Upper lobe of left lung (tissue), 6 donors: ENCODE results near the gene SLC35A3. TPM values are rescaled to one million over a fixed set of nuclear protein-coding genes. Genes with fewer than 3 reads are reported as not detected.

ENCODE experiments used
- ATAC-seq, 2 donors: fragments of 200-7000 bp; cut with Tn5 transposase; one replicate each; pipeline ENCODE4 v1.9.1; 2022; ENCODE audit warnings: mild to moderate bottlenecking in 2 of 2, moderate library complexity in 2 of 2; ENCODE audit not compliant: low FRiP score in 2 of 2
- DNase-seq, 2 donors: peaks; one replicate each; pipeline ENCODE4 v3.0.0-alpha.2; 2019 to 2020
- H3K27ac ChIP-seq, 4 donors: fragments of 200-600 bp; sonication (generic); one replicate each; pipeline ENCODE4 v1.5.1; 2016 to 2019
- H3K27me3 ChIP-seq, 4 donors: fragments of 200-600 bp; sonication (generic); one replicate each; pipeline ENCODE4 v1.5.1; 2017 to 2019
- H3K36me3 ChIP-seq, 4 donors: fragments of 200-600 bp; sonication (generic); one replicate each; pipeline ENCODE4 v1.5.1; 2016 to 2019
- H3K4me1 ChIP-seq, 4 donors: fragments of 200-600 bp; sonication (generic); one replicate each; pipeline ENCODE4 v1.5.1; 2018 to 2019
- H3K4me3 ChIP-seq, 4 donors: fragments of 200-600 bp; sonication (generic); one replicate each; pipeline ENCODE4 v1.5.1; 2017 to 2019; ENCODE audit warnings: mild to moderate bottlenecking in 2 of 4, moderate library complexity in 1 of 4
- H3K9me3 ChIP-seq, 4 donors: fragments of 200-600 bp; sonication (generic); one replicate each; pipeline ENCODE4 v1.5.1; 2018 to 2019
- EP300 ChIP-seq, 4 donors: sonication (generic); formaldehyde crosslinking; IDR thresholded peaks; one replicate each; pipeline ENCODE4 v1.5.1; 2017; ENCODE audit warnings: antibody characterized with exemption in 4 of 4, control low read depth in 2 of 4
- POLR2A ChIP-seq, 4 donors: fragments of 450-650 bp; IDR thresholded peaks; one replicate each; pipeline ENCODE4 v1.5.1; 2016 to 2017; ENCODE audit warnings: antibody characterized with exemption in 4 of 4, mild to moderate bottlenecking in 2 of 4
- POLR2AphosphoS5 ChIP-seq, 2 donors: sonication (generic); formaldehyde crosslinking; IDR thresholded peaks; one replicate each; pipeline ENCODE4 v1.5.1; 2017; ENCODE audit warnings: antibody characterized with exemption in 2 of 2
- WGBS, 2 donors: methylation state at CpG; one replicate each; pipeline ENCODE4 v1.1.5; 2017 to 2018; 5-methylcytosine and 5-hydroxymethylcytosine counted together
- total RNA-seq, 6 donors: library from RNA; depleted of rRNA in 4 of 6; stranded (reverse); fragments of >200 nt in 4 of 6; gene quantifications; one replicate each; pipeline versions ENCODE4 v1.1.0 to v1.2.1, GENCODE V29; 2016 to 2021
- TF ChIP-seq, protein P1 (sequence below), 6 experiments: fragments of 450-650 bp in 4 of 6; fragments of 200-600 bp in 2 of 6; sonication (generic) in 2 of 6; IDR thresholded peaks; one replicate each; pipeline ENCODE4 v1.5.1; 2016 to 2019; ENCODE audit warnings: antibody characterized with exemption in 6 of 6
- donor health status: DM: no; HTN: no; CAD: no; lungs with moderate emphysema.
- donor health status: DM: no; HTN: yes; CAD: no; lungs with severe emphysema.

Gene SLC35A3
- total RNA-seq, 6 donors from 2014 or later: 19.9 to 49.7 (median 25.2) TPM

DNA sequence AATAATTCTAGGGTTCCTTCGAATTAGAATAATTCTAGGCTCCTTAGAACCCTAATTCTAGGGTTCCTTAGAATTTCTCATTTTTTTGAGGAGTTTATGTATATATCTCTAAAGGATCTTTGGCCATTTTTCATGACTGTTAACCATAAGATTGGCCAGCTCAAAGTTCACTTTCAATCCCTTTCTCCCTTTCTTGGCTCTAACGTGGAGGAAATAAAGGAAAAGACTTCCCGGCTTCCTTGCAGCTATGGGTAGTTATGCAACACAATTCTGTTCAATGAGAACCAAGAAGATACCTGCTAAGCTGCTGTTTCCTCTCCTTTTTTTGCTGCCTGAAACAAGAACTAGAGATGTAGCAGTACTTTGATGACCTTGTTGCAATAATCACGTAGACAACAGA, 27.2 kb downstream of the SLC35A3 start:
- no peak for ATAC-seq
- Histone ChIP-seq H3K27me3 (no peaks in the 10 kb centered on the region), H3K9me3 (peaks cover 2 to 7% (median 5%) of the 10 kb centered on the region in 4 donors), H3K27ac (no peak overlapping the region), H3K4me3 (no peak overlapping the region), H3K4me1 (no peaks in the 10 kb centered on the region), H3K36me3 (peaks cover 0 to 18% (median 0%) of the 10 kb centered on the region in 4 donors)
- no peak for DNase-seq
- 91 to 92% methylated on average over 4 of the region's 4 CpGs for WGBS, 2 donors
- TF ChIP-seq EP300 (IDR thresholded peaks at IDR 0.05): no peak
- TF ChIP-seq, protein P1, sequence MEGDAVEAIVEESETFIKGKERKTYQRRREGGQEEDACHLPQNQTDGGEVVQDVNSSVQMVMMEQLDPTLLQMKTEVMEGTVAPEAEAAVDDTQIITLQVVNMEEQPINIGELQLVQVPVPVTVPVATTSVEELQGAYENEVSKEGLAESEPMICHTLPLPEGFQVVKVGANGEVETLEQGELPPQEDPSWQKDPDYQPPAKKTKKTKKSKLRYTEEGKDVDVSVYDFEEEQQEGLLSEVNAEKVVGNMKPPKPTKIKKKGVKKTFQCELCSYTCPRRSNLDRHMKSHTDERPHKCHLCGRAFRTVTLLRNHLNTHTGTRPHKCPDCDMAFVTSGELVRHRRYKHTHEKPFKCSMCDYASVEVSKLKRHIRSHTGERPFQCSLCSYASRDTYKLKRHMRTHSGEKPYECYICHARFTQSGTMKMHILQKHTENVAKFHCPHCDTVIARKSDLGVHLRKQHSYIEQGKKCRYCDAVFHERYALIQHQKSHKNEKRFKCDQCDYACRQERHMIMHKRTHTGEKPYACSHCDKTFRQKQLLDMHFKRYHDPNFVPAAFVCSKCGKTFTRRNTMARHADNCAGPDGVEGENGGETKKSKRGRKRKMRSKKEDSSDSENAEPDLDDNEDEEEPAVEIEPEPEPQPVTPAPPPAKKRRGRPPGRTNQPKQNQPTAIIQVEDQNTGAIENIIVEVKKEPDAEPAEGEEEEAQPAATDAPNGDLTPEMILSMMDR (IDR thresholded peaks at IDR 0.05): no peak

DNA sequence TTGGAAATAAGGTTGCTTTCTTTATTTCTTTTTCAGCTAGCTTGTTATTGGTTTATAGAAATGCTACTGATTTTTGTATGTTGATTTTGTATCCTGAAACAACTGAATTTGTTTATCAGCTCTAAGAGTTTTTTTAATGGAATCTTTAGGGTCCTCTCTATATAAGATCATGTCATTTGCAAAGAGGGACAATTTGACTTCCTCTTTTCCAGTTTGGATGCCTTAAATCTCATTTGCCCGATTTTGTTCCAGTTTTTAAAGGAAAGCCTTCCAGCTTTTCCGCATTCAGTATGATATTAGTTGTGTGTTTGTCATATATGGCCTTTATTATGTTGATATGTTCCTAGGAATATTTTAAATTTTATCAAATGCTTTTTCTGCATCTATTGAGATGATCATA, 31.7 kb downstream of the SLC35A3 start:
- no peaks in the 10 kb centered on the region for H3K4me1 ChIP-seq

DNA sequence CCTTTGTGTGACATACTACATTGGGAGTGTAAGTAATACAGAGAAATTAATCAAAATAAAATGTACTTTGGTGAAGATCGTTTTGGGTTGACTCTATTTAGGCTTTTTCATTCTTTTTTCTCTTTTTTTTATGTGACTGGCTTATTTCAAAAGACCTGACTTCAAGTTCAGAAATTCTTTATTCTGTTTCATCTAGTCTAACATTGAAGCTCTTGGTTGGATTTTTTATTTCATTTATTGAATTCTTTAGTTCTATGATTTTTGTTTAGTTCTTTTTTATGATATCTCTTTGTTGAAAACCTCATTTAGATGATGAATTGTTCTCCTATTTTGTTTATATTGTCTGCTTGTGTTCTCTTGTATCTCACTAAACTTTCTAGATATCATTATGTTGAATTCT, 35.6 kb downstream of the SLC35A3 start:
- DNase-seq (no peak), ATAC-seq (no peak)
- no peak overlapping the region for H3K4me3 ChIP-seq
- no peak overlapping the region for H3K27ac ChIP-seq
- H3K9me3 ChIP-seq: no peaks in the 10 kb centered on the region
- H3K27me3 ChIP-seq: no peaks in the 10 kb centered on the region
- H3K4me1 ChIP-seq: no peaks in the 10 kb centered on the region
- peaks cover 0 to 22% (median 0%) of the 10 kb centered on the region in 4 donors for H3K36me3 ChIP-seq
- WGBS, 2 donors: 88 to 93% methylated on average over 1 of the region's 1 CpG
- TF ChIP-seq POLR2AphosphoS5 (IDR thresholded peaks at IDR 0.05): no peak
- TF ChIP-seq, protein P1 (IDR thresholded peaks at IDR 0.05): no peak
- no peak for TF ChIP-seq POLR2A (IDR thresholded peaks at IDR 0.05)
- TF ChIP-seq EP300 (IDR thresholded peaks at IDR 0.05): no peak

More for the DNA sequence above, 31.7 kb downstream of the SLC35A3 start:
- 94 to 98% methylated on average over 2 of the region's 2 CpGs for WGBS, 2 donors
- no peak overlapping the region for H3K4me3 ChIP-seq
- H3K9me3 ChIP-seq: no peaks in the 10 kb centered on the region
- no peaks in the 10 kb centered on the region for H3K27me3 ChIP-seq
- no peak overlapping the region for H3K27ac ChIP-seq
- no peak for ATAC-seq
- no peak for TF ChIP-seq EP300 (IDR thresholded peaks at IDR 0.05)
- TF ChIP-seq POLR2A (IDR thresholded peaks at IDR 0.05): no peak
- TF ChIP-seq, protein P1 (IDR thresholded peaks at IDR 0.05): no peak
- no peak for TF ChIP-seq POLR2AphosphoS5 (IDR thresholded peaks at IDR 0.05)
- H3K36me3 ChIP-seq: peaks cover 0 to 5% (median 0%) of the 10 kb centered on the region in 4 donors
- DNase-seq: no peak

DNA sequence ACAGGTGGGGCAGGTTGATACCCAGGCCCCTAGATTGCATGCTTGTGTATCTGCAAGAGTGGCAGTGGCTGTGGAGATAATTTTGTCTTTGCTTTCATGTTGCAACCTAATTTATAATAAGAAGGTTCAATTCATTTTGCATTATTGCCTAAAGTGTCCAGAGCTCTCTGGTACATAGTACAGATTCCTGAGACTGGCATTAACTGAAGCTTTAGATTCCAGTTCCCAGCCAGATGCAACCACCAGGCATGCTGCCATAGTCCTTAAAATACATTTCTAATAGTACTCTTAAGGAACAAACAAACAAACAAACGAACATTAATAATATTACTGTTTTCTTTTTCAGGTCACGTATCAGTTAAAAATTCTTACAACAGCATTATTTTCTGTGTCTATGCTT, 36.9 kb downstream of the SLC35A3 start:
- Histone ChIP-seq H3K9me3 (no peaks in the 10 kb centered on the region), H3K27me3 (no peaks in the 10 kb centered on the region), H3K4me1 (no peaks in the 10 kb centered on the region), H3K36me3 (peaks cover 0 to 28% (median 1%) of the 10 kb centered on the region in 4 donors), H3K4me3 (no peak overlapping the region), H3K27ac (no peak overlapping the region)
- 87% methylated on average over 2 of the region's 2 CpGs for WGBS, 2 donors
- DNase-seq (no peak), ATAC-seq (no peak)
- TF ChIP-seq EP300 (IDR thresholded peaks at IDR 0.05) (no peak), POLR2AphosphoS5 (IDR thresholded peaks at IDR 0.05) (no peak), POLR2A (IDR thresholded peaks at IDR 0.05) (no peak)
- TF ChIP-seq, protein P1 (IDR thresholded peaks at IDR 0.05): no peak

DNA sequence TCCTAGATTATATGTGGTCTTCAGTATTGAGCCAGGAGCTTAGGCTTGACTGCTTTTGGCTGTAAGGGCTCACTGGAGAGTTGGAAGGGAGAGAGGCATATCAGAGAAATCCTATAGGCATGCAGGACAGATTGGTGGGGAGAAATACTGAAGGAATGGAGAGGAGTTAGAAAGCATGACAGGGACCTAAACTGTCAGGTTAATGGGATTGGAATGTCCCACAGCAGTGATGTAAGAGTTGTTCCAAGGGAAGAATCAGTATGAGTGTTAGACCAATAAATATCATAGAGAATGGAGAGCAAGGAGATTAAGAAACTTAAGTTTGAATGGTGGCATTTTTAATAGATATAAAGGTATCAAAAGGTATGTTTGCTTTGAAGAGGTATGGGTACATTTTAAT, 39.7 kb downstream of the SLC35A3 start:
- TF ChIP-seq EP300 (IDR thresholded peaks at IDR 0.05) (no peak), POLR2A (IDR thresholded peaks at IDR 0.05) (no peak), POLR2AphosphoS5 (IDR thresholded peaks at IDR 0.05) (no peak)
- TF ChIP-seq, protein P1 (IDR thresholded peaks at IDR 0.05): no peak
- Histone ChIP-seq H3K4me3 (no peak overlapping the region), H3K36me3 (peaks cover 0 to 39% (median 4%) of the 10 kb centered on the region in 4 donors), H3K9me3 (no peaks in the 10 kb centered on the region), H3K4me1 (no peaks in the 10 kb centered on the region), H3K27ac (no peak overlapping the region), H3K27me3 (no peaks in the 10 kb centered on the region)
- no peak for ATAC-seq
- DNase-seq: no peak
